NK-92 (cell line): ENCODE measurements around the gene CUTA.

Experiments used
- DNase-seq: peaks from one replicate; lab custom pipeline; 2025; ENCODE audit not compliant: unreplicated experiment; lab: John Stamatoyannopoulos, UW

Gene CUTA

GRCh38 chr6:33417903-33418689 lies at the start of gene CUTA:
CUTA (minus strand) TSS chr6:33418107; CDS start chr6:33418000, 107 bp downstream.
- DNase-seq: peak; percentile 93

GRCh38 chr6:33467091-33467490 lies 49.2 kb upstream of the CUTA start:
- DNase-seq: no peak

GRCh38 chr6:33466075-33466735 lies 48.3 kb upstream of the CUTA start:
- DNase-seq: no peak

- DNase-seq: no peak
These were observed 41.3 kb upstream of the CUTA start for GRCh38 chr6:33459226-33459625.

- no peak for DNase-seq
These were observed 40.8 kb upstream of the CUTA start for GRCh38 chr6:33458676-33459075.

GRCh38 chr6:33456156-33456555 lies 38.2 kb upstream of the CUTA start:
- no peak for DNase-seq

GRCh38 chr6:33455051-33455450 lies 37.1 kb upstream of the CUTA start:
- no peak for DNase-seq

GRCh38 chr6:33454009-33454946 lies 36.4 kb upstream of the CUTA start, which contains the start of gene ZBTB9:
ZBTB9 (plus strand) TSS chr6:33454576; CDS start chr6:33455101, 525 bp downstream.
- DNase-seq: peak; percentile 85

- no peak for DNase-seq
These were observed 35.6 kb upstream of the CUTA start for GRCh38 chr6:33453393-33454008.

- DNase-seq: no peak
These were observed 34.6 kb upstream of the CUTA start for GRCh38 chr6:33452496-33452895.

- no peak for DNase-seq
These were observed 33.7 kb upstream of the CUTA start for GRCh38 chr6:33451606-33452005.

GRCh38 chr6:33450434-33450833 lies 32.5 kb upstream of the CUTA start:
- no peak for DNase-seq

- DNase-seq: no peak
These were observed 28.4 kb upstream of the CUTA start for GRCh38 chr6:33446356-33446755.

GRCh38 chr6:33445119-33445603 lies 27.3 kb upstream of the CUTA start:
- DNase-seq: no peak

GRCh38 chr6:33443619-33444504 lies 26.0 kb upstream of the CUTA start:
- no peak for DNase-seq

- no peak for DNase-seq
These were observed 25.1 kb upstream of the CUTA start for GRCh38 chr6:33443025-33443424.

- no peak for DNase-seq
These were observed 24.4 kb upstream of the CUTA start for GRCh38 chr6:33442283-33442682.

GRCh38 chr6:33441457-33441856 lies 23.6 kb upstream of the CUTA start:
- DNase-seq: no peak

- no peak for DNase-seq
These were observed 22.9 kb upstream of the CUTA start for GRCh38 chr6:33440649-33441309.
